NCI-H2196 (cell line): ENCODE measurements around the gene FRMD3.
A peak's percentile ranks its signal among the peaks of the same experiment; 100 is the strongest.

Experiments
- DNase-seq: peaks from one replicate; lab custom pipeline; 2025; ENCODE audit not compliant: unreplicated experiment; lab: John Stamatoyannopoulos, UW

Gene FRMD3

GRCh38 chr9:83538172-83538889 lies at the start of gene FRMD3:
Gene FRMD3, minus strand, starts transcription at chr9:83538401. Its CDS starts 170 bp downstream, at chr9:83538231.
- DNase-seq = peak; percentile 63

- no peak for DNase-seq
These were observed 46.8 kb upstream of the FRMD3 start for GRCh38 chr9:83584995-83585394.

- DNase-seq = peak; percentile 24
These were observed 45.2 kb upstream of the FRMD3 start for GRCh38 chr9:83583151-83584014.

GRCh38 chr9:83582029-83582428 lies 43.8 kb upstream of the FRMD3 start:
- no peak for DNase-seq

GRCh38 chr9:83574482-83574881 lies 36.3 kb upstream of the FRMD3 start:
- no peak for DNase-seq

GRCh38 chr9:83572524-83572923 lies 34.3 kb upstream of the FRMD3 start:
- no peak for DNase-seq

- DNase-seq = no peak
These were observed 32.2 kb upstream of the FRMD3 start for GRCh38 chr9:83570359-83570758.

- no peak for DNase-seq
These were observed 31.1 kb upstream of the FRMD3 start for GRCh38 chr9:83569326-83569725.

GRCh38 chr9:83563360-83563759 lies 25.2 kb upstream of the FRMD3 start:
- no peak for DNase-seq

GRCh38 chr9:83560169-83560826 lies 22.1 kb upstream of the FRMD3 start:
- DNase-seq = no peak

- DNase-seq = no peak
These were observed 19.6 kb upstream of the FRMD3 start for GRCh38 chr9:83557771-83558170.

GRCh38 chr9:83557317-83557716 lies 19.1 kb upstream of the FRMD3 start:
- DNase-seq = no peak

GRCh38 chr9:83554278-83554677 lies 16.1 kb upstream of the FRMD3 start:
- DNase-seq = no peak

GRCh38 chr9:83544002-83544698 lies 5.9 kb upstream of the FRMD3 start:
- DNase-seq = peak; percentile 58

- no peak for DNase-seq
These were observed 663 bp upstream of the FRMD3 start for GRCh38 chr9:83538890-83539238.

GRCh38 chr9:83537331-83538171 lies 650 bp downstream of the FRMD3 start:
- DNase-seq = no peak

- no peak for DNase-seq
These were observed 1.9 kb downstream of the FRMD3 start for GRCh38 chr9:83536332-83536731.

GRCh38 chr9:83535736-83536135 lies 2.5 kb downstream of the FRMD3 start:
- DNase-seq = no peak

- DNase-seq = no peak
These were observed 4.9 kb downstream of the FRMD3 start for GRCh38 chr9:83533296-83533695.

GRCh38 chr9:83526901-83527300 lies 11.3 kb downstream of the FRMD3 start:
- DNase-seq = no peak
